ENCODE data around the gene ZNF33B. TPM values are rescaled to one million over a fixed set of nuclear protein-coding genes. Genes with fewer than 3 reads are reported as not detected.

Gene ZNF33B
- total RNA-seq, 1 experiment from 2014 or later: 39.6 TPM

DNA sequence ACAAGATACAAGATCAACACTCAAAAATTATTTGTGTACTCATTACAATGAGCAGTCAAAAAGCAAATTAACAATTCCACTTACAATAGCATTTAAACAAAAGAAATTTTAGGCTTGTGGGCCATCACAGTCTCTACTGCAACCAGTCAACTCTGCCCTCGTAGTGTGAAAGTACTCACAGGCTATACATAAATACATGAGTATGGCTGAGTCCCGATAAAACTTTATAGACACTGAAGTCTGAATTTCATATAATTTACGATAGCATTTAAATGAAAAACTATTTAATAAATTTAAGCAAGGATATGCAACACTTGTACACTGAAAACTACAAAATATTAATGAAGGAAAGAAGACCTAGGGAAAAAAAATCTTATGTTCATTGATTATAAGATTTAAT lies 90.1 kb downstream of the ZNF33B start:
- H3K4me1 ChIP-seq (ENCODE audit: insufficient read depth, low read length): no peaks in the 10 kb centered on the region; the same call in 1 of the 2 replicates
- H2BK20ac ChIP-seq (ENCODE audit: low read depth, low read length, poor library complexity, severe bottlenecking): no peak overlapping the region
- H3T11ph ChIP-seq (ENCODE audit: low read length): no peak overlapping the region
- H3K27me3 ChIP-seq (ENCODE audit: insufficient read depth, low read length): no peaks in the 10 kb centered on the region
- no peak overlapping the region for H3K9ac ChIP-seq (ENCODE audit: extremely low read depth, insufficient read length, low read length)
- H3K9me3 ChIP-seq (ENCODE audit: control insufficient read depth, low read depth, low read length): peaks cover 11% of the 10 kb centered on the region
- H4K20me1 ChIP-seq (ENCODE audit: control insufficient read depth, insufficient read depth, insufficient read length): no peaks in the 10 kb centered on the region
- peaks cover 6% of the 10 kb centered on the region for H3K27me3 Mint-ChIP-seq (ENCODE audit: low read depth)
- H3K4me1 Mint-ChIP-seq: peaks cover 9% of the 10 kb centered on the region in 2 experiments
- H3K4me3 Mint-ChIP-seq: no peak overlapping the region
- no peak overlapping the region for H3K27ac ChIP-seq (ENCODE audit: insufficient read length, low read depth, low read length)
- H4K8ac ChIP-seq (replicated peaks; ENCODE audit: insufficient read length, low read depth, low read length): no peak overlapping the region
- no peak overlapping the region for H3K14ac ChIP-seq (ENCODE audit: insufficient read depth, low read length)
- peaks cover 9% of the 10 kb centered on the region for H3K23me2 ChIP-seq (ENCODE audit: insufficient read length, low read depth, low read length, poor library complexity, severe bottlenecking)
- H3K9me3 Mint-ChIP-seq: peaks cover 50 to 64% of the 10 kb centered on the region in 2 experiments
- H2AK5ac ChIP-seq (ENCODE audit: insufficient read length, low read length): no peak overlapping the region
- no peak overlapping the region for H3K4me2 ChIP-seq (ENCODE audit: insufficient read depth, insufficient read length, low read length)
- TF ChIP-seq, protein P1, sequence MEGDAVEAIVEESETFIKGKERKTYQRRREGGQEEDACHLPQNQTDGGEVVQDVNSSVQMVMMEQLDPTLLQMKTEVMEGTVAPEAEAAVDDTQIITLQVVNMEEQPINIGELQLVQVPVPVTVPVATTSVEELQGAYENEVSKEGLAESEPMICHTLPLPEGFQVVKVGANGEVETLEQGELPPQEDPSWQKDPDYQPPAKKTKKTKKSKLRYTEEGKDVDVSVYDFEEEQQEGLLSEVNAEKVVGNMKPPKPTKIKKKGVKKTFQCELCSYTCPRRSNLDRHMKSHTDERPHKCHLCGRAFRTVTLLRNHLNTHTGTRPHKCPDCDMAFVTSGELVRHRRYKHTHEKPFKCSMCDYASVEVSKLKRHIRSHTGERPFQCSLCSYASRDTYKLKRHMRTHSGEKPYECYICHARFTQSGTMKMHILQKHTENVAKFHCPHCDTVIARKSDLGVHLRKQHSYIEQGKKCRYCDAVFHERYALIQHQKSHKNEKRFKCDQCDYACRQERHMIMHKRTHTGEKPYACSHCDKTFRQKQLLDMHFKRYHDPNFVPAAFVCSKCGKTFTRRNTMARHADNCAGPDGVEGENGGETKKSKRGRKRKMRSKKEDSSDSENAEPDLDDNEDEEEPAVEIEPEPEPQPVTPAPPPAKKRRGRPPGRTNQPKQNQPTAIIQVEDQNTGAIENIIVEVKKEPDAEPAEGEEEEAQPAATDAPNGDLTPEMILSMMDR (conservative IDR thresholded peaks at IDR 0.05): no peak
- H2AFZ ChIP-seq (ENCODE audit: low read length): no peak overlapping the region
- no peak overlapping the region for H3K4ac ChIP-seq (ENCODE audit: low read depth, low read length)
- no peak overlapping the region for H4K5ac ChIP-seq (ENCODE audit: insufficient read length, low read depth, low read length)
- no peak overlapping the region for H3K27ac Mint-ChIP-seq
- H3K36me3 Mint-ChIP-seq (ENCODE audit: insufficient read depth in 1 of 3, low read depth in 3 of 3): peaks cover 56 to 65% (median 59%) of the 10 kb centered on the region in 3 experiments
- H3K23ac ChIP-seq (ENCODE audit: insufficient read length, low read depth, low read length): no peak overlapping the region
- H2BK12ac ChIP-seq (ENCODE audit: insufficient read length, low read depth, low read length): no peak overlapping the region
- no peak overlapping the region for H3K56ac ChIP-seq (ENCODE audit: insufficient read length, low read depth, low read length)
- WGBS (ENCODE audit: extremely low coverage, insufficient read length, low lambda C conversion rate): no CpG with 5 or more reads among the region's 3 CpGs
- no peaks in the 10 kb centered on the region for H3K79me1 ChIP-seq (ENCODE audit: insufficient read depth, low read depth, low read length, poor library complexity, severe bottlenecking)
- H2BK15ac ChIP-seq (ENCODE audit: low read depth, low read length): no peak overlapping the region
- no peak overlapping the region for H4K91ac ChIP-seq (ENCODE audit: insufficient read length, low read depth, low read length)
- no peak for DNase-seq
- H2BK120ac ChIP-seq (ENCODE audit: low read depth, low read length, poor library complexity, severe bottlenecking): no peak overlapping the region
- H3K79me2 ChIP-seq (ENCODE audit: insufficient read depth, low read length): no peaks in the 10 kb centered on the region
- H3K18ac ChIP-seq (ENCODE audit: insufficient read length, low read depth, low read length): no peak overlapping the region
- H2BK5ac ChIP-seq (ENCODE audit: insufficient read length, low read length): no peak overlapping the region

Data from H9 (cell line).